Ishikawa (cell line): ENCODE data around the gene COX10.

Experiments used
- EGR1 ChIP-seq: IDR thresholded peaks from 2 replicates; pipeline ENCODE4 v1.6.1; 2012
- EP300 ChIP-seq: IDR thresholded peaks from 2 replicates; pipeline ENCODE4 v1.6.1; 2012; ENCODE audit warnings: borderline replicate concordance
- TCF12 ChIP-seq: IDR thresholded peaks from 2 replicates; pipeline ENCODE4 v1.6.1; 2012; ENCODE audit warnings: low read depth
- USF1 ChIP-seq: IDR thresholded peaks from 2 replicates; pipeline ENCODE4 v1.6.1; 2012

GRCh38 chr17:14143688-14144087 is 74.4 kb downstream of the COX10 start:
- TF ChIP-seq EP300 = no peak
- no peak for TF ChIP-seq USF1
- no peak for TF ChIP-seq TCF12
- no peak for TF ChIP-seq EGR1
